GM19372 (cell line): ENCODE measurements around the gene USB1.

Experiments used
- ATAC-seq: cut with Tn5 transposase; IDR thresholded peaks from one replicate; pipeline ENCODE4 v1.9.1; 2021; ENCODE audit warnings: mild to moderate bottlenecking, low read depth, moderate library complexity; ENCODE audit not compliant: unreplicated experiment

The USB1 gene

DNA sequence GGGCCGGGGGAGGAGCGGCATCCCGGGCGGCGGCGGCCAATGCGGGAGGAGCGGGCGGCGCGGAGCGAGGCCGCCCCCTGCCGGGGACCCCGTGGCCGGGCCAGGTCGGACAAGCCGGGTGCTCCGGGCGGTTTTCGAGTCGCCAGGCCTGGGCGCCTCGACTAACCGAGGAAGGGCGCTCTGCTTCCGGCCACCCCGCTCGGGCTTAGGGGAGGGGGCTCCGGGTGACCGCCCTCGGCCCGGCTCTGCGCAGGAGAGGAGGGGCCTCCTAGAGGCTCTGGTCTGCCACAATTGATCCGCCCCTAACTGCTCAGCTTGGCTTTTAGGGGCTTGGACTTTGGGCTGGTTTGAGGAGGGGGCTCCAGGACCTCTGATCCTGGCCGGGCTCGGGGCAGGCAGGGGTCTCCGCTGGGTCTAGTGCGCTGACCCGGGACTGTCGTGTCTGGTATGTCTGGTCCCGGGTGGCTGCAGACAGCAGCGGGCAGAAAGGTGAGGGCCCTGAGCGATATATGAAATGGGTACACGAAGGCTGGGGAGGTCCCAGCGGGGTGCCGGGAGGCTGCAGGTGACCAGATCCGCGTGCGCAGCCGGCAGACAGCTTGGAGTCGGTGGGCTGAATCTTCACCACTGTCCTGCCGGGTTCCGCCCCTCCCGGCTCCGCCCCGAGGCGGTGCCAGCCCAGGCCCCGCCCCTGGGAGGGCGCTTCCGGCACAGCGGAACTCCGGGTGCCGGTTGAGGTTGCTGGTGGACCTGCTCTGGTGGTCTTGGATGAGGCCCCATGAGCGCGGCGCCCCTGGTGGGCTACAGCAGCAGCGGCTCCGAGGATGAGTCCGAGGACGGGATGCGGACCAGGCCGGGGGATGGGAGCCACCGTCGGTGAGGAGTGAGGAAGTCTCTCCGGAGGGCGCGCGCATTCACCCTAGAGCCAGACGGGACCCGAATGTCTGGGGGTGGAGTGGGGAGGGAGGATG, at the start of gene USB1:
Gene USB1, plus strand, starts transcription at position 702 of the 971 bp plus-strand sequence. Its CDS starts 77 bp downstream, at position 779.
- peak; percentile 76 for ATAC-seq

DNA sequence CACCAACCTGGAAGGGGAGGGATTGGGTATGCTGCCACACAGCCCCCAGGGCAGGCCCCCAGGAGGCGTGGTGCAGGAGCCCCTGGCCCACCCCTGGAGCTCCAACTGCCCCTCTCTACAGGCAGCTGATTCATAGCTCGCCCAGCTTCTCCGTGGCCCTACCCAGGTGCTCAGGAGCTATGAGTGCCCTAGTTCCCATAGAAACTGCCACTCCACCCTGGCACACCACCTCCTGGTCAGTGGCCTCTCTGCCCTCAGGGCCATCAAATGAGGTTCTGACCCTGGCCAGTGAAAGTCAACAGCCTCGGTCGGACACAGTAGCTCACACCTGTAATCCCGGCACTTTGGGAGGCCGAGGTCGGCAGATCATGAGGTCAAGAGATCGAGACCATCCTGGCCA, 48.3 kb upstream of the USB1 start:
- no peak for ATAC-seq

- ATAC-seq, result no peak
Measured at GRCh38 chr16:57953857-57954256, 47.4 kb upstream of the USB1 start.

GRCh38 chr16:57955572-57956188, 45.5 kb upstream of the USB1 start:
- no peak for ATAC-seq

DNA sequence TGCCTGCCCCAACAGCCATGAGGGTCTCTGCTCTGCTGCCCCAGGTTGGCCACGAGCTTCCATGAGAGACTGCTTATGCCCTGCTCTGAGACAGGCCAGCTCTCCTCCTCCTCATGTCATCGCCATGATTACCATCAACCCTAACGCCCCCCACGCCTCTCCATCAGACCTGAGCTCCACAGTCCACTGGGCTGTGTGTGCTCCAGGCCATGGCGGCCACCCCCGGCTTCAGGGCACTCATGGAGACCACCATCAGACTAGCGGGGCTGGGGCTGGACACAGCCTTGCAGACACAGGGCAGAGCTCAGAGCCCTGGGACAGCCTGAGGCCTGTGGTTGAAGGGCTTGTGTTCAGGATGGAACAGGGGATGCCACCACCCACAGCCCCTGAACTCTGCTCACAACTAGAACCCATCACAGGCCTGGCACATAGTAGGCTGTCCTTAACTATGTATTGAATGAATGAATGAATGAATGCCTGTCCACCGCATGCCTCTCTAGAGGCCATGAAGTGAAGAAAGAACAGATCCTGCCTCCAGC, 44.9 kb upstream of the USB1 start:
- ATAC-seq, result no peak

GRCh38 chr16:57956924-57957672, 44.1 kb upstream of the USB1 start:
- ATAC-seq, result no peak

GRCh38 chr16:57957673-57958392, 43.4 kb upstream of the USB1 start:
- no peak for ATAC-seq

DNA sequence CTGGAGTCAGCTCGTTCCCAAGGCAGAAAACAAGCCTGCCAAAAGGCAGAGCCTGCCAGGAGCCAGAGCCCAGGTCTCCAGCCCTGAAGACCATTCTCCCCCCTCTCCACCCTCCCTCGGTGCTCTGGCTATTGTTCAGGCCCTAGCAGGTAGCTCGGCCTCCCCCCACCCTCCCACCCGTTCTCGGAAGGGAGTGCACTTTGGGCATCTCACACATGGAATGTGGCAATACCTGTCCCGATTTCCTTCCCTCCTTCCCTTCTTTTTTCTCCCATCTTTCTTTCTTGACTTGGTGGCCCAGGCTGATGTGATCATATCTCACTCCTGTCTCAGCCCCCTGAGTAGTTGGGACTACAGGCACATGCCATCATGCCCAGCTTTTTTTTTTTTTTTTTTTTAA, 42.7 kb upstream of the USB1 start:
- no peak for ATAC-seq

DNA sequence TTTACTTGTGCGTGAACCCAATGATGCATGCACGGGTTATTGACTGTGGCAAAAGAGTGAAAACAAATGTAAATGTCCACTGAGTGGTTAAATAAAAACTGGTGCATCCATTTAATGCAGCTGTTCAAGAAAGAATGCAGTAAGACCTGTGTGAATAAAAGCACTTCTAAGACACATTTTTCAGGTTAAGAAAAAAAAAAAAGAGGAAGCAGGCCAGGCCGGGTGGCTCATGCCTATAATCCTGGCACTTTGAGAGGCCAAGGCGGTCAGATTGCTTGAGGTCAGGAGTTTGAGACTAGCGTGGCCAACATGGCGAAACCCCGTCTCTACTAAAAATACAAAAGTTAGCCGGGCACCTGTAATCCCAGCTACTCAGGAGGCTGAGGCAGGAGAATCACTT, 42.1 kb upstream of the USB1 start:
- ATAC-seq, result no peak

DNA sequence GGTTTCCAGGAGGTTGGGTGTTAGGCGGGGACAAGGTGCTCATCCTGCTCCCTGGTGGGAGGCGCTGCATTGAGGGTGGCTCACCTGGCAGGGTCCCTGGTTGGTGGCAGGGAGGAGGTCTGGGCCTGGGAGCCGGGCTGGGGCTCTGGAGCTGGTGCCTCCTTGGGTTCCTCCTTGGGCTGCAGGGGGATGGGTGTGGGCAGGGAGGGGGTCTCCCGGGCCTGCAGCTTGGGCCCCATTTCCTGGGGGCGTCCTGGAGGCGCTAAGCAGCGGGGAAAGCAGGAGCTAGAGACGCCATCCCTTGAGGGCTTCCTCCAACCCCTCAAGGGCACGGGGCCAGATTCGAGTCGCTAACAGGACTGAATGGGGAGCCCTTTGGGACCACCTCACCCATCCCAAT, 41.4 kb upstream of the USB1 start:
- no peak for ATAC-seq

GRCh38 chr16:57960310-57960709, 40.9 kb upstream of the USB1 start:
- ATAC-seq, result no peak

DNA sequence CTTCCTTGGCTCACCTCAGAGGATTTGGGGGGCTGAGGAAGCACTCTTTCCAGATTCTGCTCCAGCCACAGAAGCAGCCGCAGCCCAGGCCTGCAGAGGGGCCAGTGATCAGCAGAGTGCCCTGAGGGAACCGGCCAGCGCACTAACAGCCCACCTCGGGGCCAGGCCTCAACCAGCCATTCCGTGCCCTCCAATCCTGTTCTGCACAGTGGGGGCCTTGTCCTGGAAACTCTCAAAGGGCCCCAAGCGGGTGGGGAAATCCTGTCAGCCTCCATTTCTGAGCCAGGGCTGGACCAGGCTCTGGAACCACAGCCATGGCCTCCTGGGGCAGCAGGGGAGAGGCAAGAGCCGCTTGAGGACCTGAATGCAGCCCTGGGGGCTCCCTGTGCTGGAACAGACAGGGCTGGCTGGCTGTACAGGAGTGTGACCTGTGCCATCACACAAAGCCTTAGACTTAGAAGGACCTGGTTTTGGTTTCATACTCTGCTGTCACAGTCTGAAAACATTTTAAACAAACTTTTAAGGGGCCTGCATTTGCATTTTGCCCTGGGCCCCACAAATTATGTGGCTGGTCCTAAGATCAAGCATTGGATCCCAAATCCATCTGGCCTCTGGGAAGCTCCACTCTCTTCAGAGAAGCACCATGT, 40.3 kb upstream of the USB1 start:
- no peak for ATAC-seq

GRCh38 chr16:57961538-57961937, 39.7 kb upstream of the USB1 start:
- no peak for ATAC-seq

DNA sequence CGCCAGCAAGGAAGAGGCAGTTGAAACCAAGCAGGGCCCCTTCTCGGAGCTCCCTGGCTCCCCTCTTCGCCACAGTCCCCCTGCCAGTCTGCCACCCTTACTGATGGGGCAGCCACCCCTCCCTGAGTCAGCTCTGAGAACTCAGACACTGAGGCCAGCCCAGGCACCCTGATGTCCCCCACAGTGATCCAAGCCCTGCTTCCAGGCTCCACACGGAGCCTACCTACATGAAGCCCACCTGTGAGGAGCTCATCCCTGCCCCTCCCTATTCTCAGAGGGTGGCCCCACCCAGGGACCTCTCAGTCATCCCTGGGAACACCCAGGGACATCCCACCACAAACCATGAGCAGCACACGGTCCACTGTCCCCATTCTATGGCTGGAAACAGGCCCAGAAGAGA, 39.2 kb upstream of the USB1 start:
- ATAC-seq, result no peak

- ATAC-seq, result no peak
Measured at GRCh38 chr16:57962756-57963155, 38.5 kb upstream of the USB1 start.

GRCh38 chr16:57964157-57964700, 37.0 kb upstream of the USB1 start:
- no peak for ATAC-seq

DNA sequence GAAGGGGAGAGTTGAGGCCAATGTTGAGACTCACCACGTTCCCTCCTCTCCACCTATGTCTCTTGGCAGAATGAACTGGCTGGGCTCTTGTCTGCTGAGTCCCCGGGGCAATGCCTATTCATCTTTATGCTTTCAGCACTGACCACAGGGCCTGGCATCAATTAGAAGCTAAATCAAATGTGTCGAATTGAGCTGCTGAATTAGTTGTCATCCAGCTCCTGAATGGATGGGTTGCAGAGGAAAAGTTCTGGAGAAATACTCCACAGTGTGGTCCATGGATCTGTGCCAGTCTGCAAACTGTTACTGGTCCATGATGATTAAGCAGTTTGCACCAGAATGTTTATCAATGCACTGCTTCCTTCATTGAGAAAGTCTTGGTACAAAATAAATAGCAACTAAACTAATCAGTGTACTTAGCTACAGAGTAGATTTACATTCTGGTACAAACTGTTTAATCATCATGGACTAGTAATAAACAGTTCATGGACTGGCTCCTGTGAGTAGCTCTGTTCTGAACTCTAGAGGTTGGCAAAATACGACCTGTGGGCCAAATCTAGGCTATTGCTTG, 34.9 kb upstream of the USB1 start:
- no peak for ATAC-seq

DNA sequence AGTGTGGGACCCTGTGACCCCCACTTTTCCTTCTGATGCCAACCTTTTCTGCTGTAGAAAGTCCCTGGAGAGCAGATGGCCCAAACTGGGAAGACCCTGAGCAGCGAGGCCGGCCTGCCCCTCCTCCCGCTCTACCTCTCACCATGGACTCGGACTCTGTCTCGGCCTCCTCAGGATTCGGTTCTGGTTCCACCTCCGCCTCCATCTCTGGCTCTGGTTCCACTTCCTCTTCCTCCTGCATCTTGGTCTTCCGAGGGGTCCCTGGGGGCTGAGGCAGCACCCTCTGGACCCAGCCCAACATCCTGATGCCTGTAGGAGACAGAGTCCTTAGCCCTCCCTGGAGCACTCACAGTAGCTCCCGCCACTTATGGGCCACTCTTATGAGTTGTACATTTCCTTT, 34.2 kb upstream of the USB1 start:
- no peak for ATAC-seq

GRCh38 chr16:57967916-57968315, 33.3 kb upstream of the USB1 start:
- no peak for ATAC-seq
